VCaP (cell line): ENCODE results near the gene TPCN1.

Experiments used
- H3K27ac ChIP-seq: fragments of 450-650 bp; 2 replicates; pipeline ENCODE4 v1.5.1; 2017
- TF ChIP-seq, protein P1 (sequence below): fragments of 450-650 bp; conservative IDR thresholded peaks from 2 replicates; pipeline ENCODE4 v1.5.1; 2017; ENCODE audit warnings: mild to moderate bottlenecking, moderate library complexity

The TPCN1 gene

DNA sequence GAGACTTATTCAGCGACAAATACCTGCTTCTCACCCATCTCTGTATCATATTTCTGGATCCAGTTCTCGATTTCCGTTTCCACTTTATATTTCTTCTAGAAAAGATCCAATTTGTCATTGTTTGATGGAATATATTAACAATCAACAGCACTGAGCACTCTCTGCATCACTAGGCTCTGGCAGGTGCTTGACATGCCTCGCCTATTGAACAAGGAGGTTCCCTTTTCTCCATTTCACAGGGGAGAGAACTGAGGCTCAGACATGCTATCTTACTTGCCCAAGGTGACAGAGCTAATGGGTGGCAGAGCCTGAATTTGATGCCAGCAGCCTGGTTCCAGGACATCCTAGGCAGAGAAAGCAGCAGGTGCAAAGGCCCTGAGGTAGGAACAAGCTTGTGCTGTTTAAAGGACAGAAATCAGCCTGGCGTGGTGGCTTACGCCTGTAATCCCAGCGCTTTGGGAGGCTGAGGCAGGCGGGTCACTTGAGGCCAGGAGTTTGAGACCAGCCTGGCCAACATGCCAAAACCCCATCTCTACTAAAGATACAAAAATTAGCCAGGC, 23.7 kb upstream of the TPCN1 start:
- TF ChIP-seq, protein P1, sequence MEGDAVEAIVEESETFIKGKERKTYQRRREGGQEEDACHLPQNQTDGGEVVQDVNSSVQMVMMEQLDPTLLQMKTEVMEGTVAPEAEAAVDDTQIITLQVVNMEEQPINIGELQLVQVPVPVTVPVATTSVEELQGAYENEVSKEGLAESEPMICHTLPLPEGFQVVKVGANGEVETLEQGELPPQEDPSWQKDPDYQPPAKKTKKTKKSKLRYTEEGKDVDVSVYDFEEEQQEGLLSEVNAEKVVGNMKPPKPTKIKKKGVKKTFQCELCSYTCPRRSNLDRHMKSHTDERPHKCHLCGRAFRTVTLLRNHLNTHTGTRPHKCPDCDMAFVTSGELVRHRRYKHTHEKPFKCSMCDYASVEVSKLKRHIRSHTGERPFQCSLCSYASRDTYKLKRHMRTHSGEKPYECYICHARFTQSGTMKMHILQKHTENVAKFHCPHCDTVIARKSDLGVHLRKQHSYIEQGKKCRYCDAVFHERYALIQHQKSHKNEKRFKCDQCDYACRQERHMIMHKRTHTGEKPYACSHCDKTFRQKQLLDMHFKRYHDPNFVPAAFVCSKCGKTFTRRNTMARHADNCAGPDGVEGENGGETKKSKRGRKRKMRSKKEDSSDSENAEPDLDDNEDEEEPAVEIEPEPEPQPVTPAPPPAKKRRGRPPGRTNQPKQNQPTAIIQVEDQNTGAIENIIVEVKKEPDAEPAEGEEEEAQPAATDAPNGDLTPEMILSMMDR = no peak
- no peak overlapping the region for H3K27ac ChIP-seq

GRCh38 chr12:113198296-113198695, 23.0 kb upstream of the TPCN1 start:
- no peak overlapping the region for H3K27ac ChIP-seq
- TF ChIP-seq, protein P1 = no peak

GRCh38 chr12:113200021-113200797, 21.1 kb upstream of the TPCN1 start:
- H3K27ac ChIP-seq = no peak overlapping the region
- TF ChIP-seq, protein P1 = no peak

GRCh38 chr12:113201187-113202177, 19.8 kb upstream of the TPCN1 start:
- H3K27ac ChIP-seq = no peak overlapping the region
- TF ChIP-seq, protein P1 = no peak

GRCh38 chr12:113202300-113203075, 18.8 kb upstream of the TPCN1 start:
- no peak overlapping the region for H3K27ac ChIP-seq
- TF ChIP-seq, protein P1 = no peak

GRCh38 chr12:113203852-113204760, 17.2 kb upstream of the TPCN1 start:
- TF ChIP-seq, protein P1 = no peak

More at GRCh38 chr12:113203852-113204760, 17.2 kb upstream of the TPCN1 start:
- H3K27ac ChIP-seq = no peak overlapping the region
